Fibroblast of skin of abdomen (primary cell): ENCODE data around the gene AIRE.
"Not testable (repeated sequence)": the region's sequence is repeated elsewhere in the genome, so short reads cannot be mapped to it uniquely, and the experiment has no call there.

ENCODE experiments used
- DNase-seq: peaks from one replicate; pipeline ENCODE4 v3.0.0-alpha.2; 2013

AIRE gene

GRCh38 chr21:44267655-44268142 lies 18.0 kb upstream of the AIRE start:
- no peak for DNase-seq

- no peak for DNase-seq
Measured at GRCh38 chr21:44269090-44269489, 16.6 kb upstream of the AIRE start.

GRCh38 chr21:44271558-44272283 lies 14.0 kb upstream of the AIRE start:
- no peak for DNase-seq

- DNase-seq, result no peak
Measured at GRCh38 chr21:44272284-44272858, 13.3 kb upstream of the AIRE start.

GRCh38 chr21:44273046-44273445 lies 12.6 kb upstream of the AIRE start:
- no peak for DNase-seq

- DNase-seq, result no peak
Measured at GRCh38 chr21:44275041-44275440, 10.6 kb upstream of the AIRE start.

GRCh38 chr21:44279354-44280260 lies 6.1 kb upstream of the AIRE start:
- no peak for DNase-seq

GRCh38 chr21:44281801-44282200 lies 3.9 kb upstream of the AIRE start:
- DNase-seq, result no peak

- no peak for DNase-seq
Measured at GRCh38 chr21:44282370-44282769, 3.3 kb upstream of the AIRE start.

- DNase-seq, result not testable (repeated sequence)
Measured at GRCh38 chr21:44283211-44283785, 2.4 kb upstream of the AIRE start.

GRCh38 chr21:44283948-44284347 lies 1.7 kb upstream of the AIRE start:
- no peak for DNase-seq

GRCh38 chr21:44286086-44286715 lies 525 bp downstream of the AIRE start:
- DNase-seq, result no peak

- no peak for DNase-seq
Measured at GRCh38 chr21:44286716-44287632, 1.3 kb downstream of the AIRE start.

- DNase-seq, result no peak
Measured at GRCh38 chr21:44288251-44289110, 2.8 kb downstream of the AIRE start.

- no peak for DNase-seq
Measured at GRCh38 chr21:44289381-44290010, 3.8 kb downstream of the AIRE start.

- DNase-seq, result no peak
Measured at GRCh38 chr21:44290327-44291077, 4.8 kb downstream of the AIRE start.

- DNase-seq, result no peak
Measured at GRCh38 chr21:44291078-44291935, 5.6 kb downstream of the AIRE start.
